ENCODE measurements around the gene AP3B1. TPM values are rescaled to one million over a fixed set of nuclear protein-coding genes. Genes with fewer than 3 reads are reported as not detected.

AP3B1 gene
- polyA plus RNA-seq, 3 donors = 20.3 to 39.8 (median 24.9) TPM

DNA sequence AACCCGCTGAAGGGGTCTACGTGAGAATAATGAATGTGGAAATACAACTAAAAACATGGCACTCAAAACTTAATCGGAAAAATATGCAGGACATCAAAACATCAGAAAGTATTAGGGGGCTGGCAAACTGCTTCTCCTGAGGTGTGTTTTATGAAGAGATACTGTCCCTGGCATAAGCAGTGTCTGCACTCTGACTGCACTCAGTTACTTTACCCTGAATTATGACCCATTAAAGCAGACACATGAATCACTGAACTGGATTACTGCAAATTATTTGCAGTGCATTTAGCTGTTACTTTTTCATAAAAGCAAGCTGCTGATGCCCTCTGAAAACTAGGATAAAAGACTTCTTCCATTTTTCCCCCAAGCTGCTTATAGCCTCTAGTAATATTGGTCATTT, 164.9 kb downstream of the AP3B1 start:
- H3K4me3 Mint-ChIP-seq = no peak overlapping the region
- Histone ChIP-seq H3K27ac (ENCODE audit: low read depth in 1 of 2, low read length in 2 of 2) (no peak overlapping the region), H3K4me1 (ENCODE audit: control insufficient read depth in 1 of 2, insufficient read depth in 2 of 2, low read length in 2 of 2) (no peaks in the 10 kb centered on the region), H3K9me3 (replicated peaks in 1 of 2; ENCODE audit: control insufficient read depth in 1 of 2, insufficient read depth in 1 of 2, low read length in 2 of 2) (no peaks in the 10 kb centered on the region), H3K9ac (ENCODE audit: insufficient read depth, low read length, poor library complexity, severe bottlenecking) (no peak overlapping the region), H3K36me3 (replicated peaks in 1 of 2; ENCODE audit: control insufficient read depth in 1 of 2, insufficient read depth in 2 of 2, low read length in 2 of 2) (peaks cover 35 to 68% of the 10 kb centered on the region in 2 donors), H3K79me2 (ENCODE audit: insufficient read depth, low read length) (no peaks in the 10 kb centered on the region), H3K4me3 (replicated peaks in 1 of 3; ENCODE audit: low read depth in 2 of 3, low read length in 3 of 3) (no peak overlapping the region), H3K27me3 (ENCODE audit: control insufficient read depth in 2 of 2, insufficient read depth in 2 of 2, low read length in 2 of 2) (no peaks in the 10 kb centered on the region), H4K20me1 (ENCODE audit: insufficient read depth, low read length) (no peaks in the 10 kb centered on the region), H2AFZ (ENCODE audit: insufficient read depth, low read depth, low read length, poor library complexity, severe bottlenecking) (no peak overlapping the region), H3K4me2 (replicated peaks; ENCODE audit: extremely low read depth, low read length, poor library complexity, severe bottlenecking) (no peak overlapping the region)
- TF ChIP-seq, protein P1, sequence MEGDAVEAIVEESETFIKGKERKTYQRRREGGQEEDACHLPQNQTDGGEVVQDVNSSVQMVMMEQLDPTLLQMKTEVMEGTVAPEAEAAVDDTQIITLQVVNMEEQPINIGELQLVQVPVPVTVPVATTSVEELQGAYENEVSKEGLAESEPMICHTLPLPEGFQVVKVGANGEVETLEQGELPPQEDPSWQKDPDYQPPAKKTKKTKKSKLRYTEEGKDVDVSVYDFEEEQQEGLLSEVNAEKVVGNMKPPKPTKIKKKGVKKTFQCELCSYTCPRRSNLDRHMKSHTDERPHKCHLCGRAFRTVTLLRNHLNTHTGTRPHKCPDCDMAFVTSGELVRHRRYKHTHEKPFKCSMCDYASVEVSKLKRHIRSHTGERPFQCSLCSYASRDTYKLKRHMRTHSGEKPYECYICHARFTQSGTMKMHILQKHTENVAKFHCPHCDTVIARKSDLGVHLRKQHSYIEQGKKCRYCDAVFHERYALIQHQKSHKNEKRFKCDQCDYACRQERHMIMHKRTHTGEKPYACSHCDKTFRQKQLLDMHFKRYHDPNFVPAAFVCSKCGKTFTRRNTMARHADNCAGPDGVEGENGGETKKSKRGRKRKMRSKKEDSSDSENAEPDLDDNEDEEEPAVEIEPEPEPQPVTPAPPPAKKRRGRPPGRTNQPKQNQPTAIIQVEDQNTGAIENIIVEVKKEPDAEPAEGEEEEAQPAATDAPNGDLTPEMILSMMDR (IDR thresholded peaks at IDR 0.05) = no peak
- 100% methylated on average over 1 of the region's 3 CpGs for WGBS (ENCODE audit: insufficient coverage)
- DNase-seq = no peak
- H3K9me3 Mint-ChIP-seq = peaks cover 0 to 4% (median 0%) of the 10 kb centered on the region in 7 donors
- no peaks in the 10 kb centered on the region for H3K27me3 Mint-ChIP-seq (ENCODE audit: low read depth in 3 of 3)
- H3K36me3 Mint-ChIP-seq = peaks cover 40 to 41% of the 10 kb centered on the region in 2 donors
- H3K27ac Mint-ChIP-seq = no peak overlapping the region
- H3K4me1 Mint-ChIP-seq = no peaks in the 10 kb centered on the region
- intact Hi-C loops (cut with micrococcal nuclease) = no loop called here

DNA sequence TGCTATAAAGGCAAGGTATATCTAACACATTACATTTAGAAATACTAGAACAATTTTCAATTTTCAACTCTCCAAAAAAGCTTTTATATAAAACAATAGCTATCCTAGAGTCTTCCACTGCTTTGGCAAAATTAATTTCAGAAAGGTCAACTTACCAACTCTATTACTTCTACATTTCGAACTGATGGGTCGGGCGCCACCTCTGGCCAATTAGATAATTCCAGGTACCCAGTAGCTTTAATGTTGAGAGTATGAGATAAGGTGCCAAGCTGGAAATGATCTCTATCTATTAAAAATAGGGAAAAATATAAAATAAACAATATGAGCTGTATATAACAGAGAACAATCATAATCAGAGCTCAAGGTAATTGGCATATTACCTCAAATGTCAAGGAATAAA, 166.6 kb downstream of the AP3B1 start:
- Histone ChIP-seq H3K27me3 (ENCODE audit: control insufficient read depth in 2 of 2, insufficient read depth in 2 of 2, low read length in 2 of 2) (no peaks in the 10 kb centered on the region), H4K20me1 (ENCODE audit: insufficient read depth, low read length) (no peaks in the 10 kb centered on the region), H3K36me3 (replicated peaks in 1 of 2; ENCODE audit: control insufficient read depth in 1 of 2, insufficient read depth in 2 of 2, low read length in 2 of 2) (peaks cover 29 to 63% of the 10 kb centered on the region in 2 donors), H2AFZ (ENCODE audit: insufficient read depth, low read depth, low read length, poor library complexity, severe bottlenecking) (no peak overlapping the region), H3K4me3 (replicated peaks in 1 of 3; ENCODE audit: low read depth in 2 of 3, low read length in 3 of 3) (no peak overlapping the region), H3K79me2 (ENCODE audit: insufficient read depth, low read length) (no peaks in the 10 kb centered on the region), H3K9me3 (replicated peaks in 1 of 2; ENCODE audit: control insufficient read depth in 1 of 2, insufficient read depth in 1 of 2, low read length in 2 of 2) (peaks cover 0 to 2% of the 10 kb centered on the region in 2 donors), H3K4me1 (ENCODE audit: control insufficient read depth in 1 of 2, insufficient read depth in 2 of 2, low read length in 2 of 2) (no peaks in the 10 kb centered on the region), H3K27ac (ENCODE audit: low read depth in 1 of 2, low read length in 2 of 2) (no peak overlapping the region), H3K4me2 (replicated peaks; ENCODE audit: extremely low read depth, low read length, poor library complexity, severe bottlenecking) (no peak overlapping the region), H3K9ac (ENCODE audit: insufficient read depth, low read length, poor library complexity, severe bottlenecking) (no peak overlapping the region)
- peaks cover 0 to 4% (median 0%) of the 10 kb centered on the region in 7 donors for H3K9me3 Mint-ChIP-seq
- H3K27ac Mint-ChIP-seq = no peak overlapping the region
- peaks cover 40 to 42% of the 10 kb centered on the region in 2 donors for H3K36me3 Mint-ChIP-seq
- no peak overlapping the region for H3K4me3 Mint-ChIP-seq
- no CpG with 5 or more reads among the region's 3 CpGs for WGBS (ENCODE audit: insufficient coverage)
- no peak for DNase-seq
- TF ChIP-seq, protein P1 (IDR thresholded peaks at IDR 0.05) = peak; percentile 14
- H3K4me1 Mint-ChIP-seq = no peaks in the 10 kb centered on the region
- intact Hi-C loops (cut with micrococcal nuclease) = no loop called here
- no peaks in the 10 kb centered on the region for H3K27me3 Mint-ChIP-seq (ENCODE audit: low read depth in 3 of 3)
